ENCODE measurements around the gene NEMP1. TPM values are rescaled to one million over a fixed set of nuclear protein-coding genes. Genes with fewer than 3 reads are reported as not detected.
A peak's percentile ranks its signal among the peaks of the same experiment; 100 is the strongest.

NEMP1 gene
- total and polyA plus RNA-seq, 2 of the 8 experiments (the other 6 are each of a cell fraction or from before 2014, with no cell fraction given): 30.1 to 43.2 TPM

GRCh38 chr12:57087010-57087690 lies 8.6 kb upstream of the NEMP1 start:
- Histone ChIP-seq H3K36me3 (ENCODE audit: control insufficient read depth in 2 of 4, insufficient read depth in 4 of 4, low read length in 3 of 4) (peaks cover 5 to 10% (median 6%) of the 10 kb centered on the region in 4 experiments; a peak in 6 of 8 replicates), H2BK12ac (ENCODE audit: low read depth, low read length) (no peak overlapping the region), H3K23me2 (ENCODE audit: low read depth, low read length) (peaks cover 25% of the 10 kb centered on the region), H4K20me1 (replicated peaks in 1 of 2; ENCODE audit: control insufficient read depth in 1 of 2, insufficient read depth in 2 of 2, low read length in 2 of 2) (peaks cover 2 to 11% of the 10 kb centered on the region in 2 experiments), H4K8ac (ENCODE audit: extremely low read depth, insufficient read depth, low read length) (peak overlapping the region; percentile 91), H3K4me1 (replicated peaks in 1 of 4; ENCODE audit: control insufficient read depth in 3 of 4, insufficient read depth in 4 of 4, low read length in 3 of 4) (peaks cover 0 to 16% (median 10%) of the 10 kb centered on the region in 4 experiments; a peak in 5 of 7 replicates), H3K23ac (ENCODE audit: insufficient read length) (no peak overlapping the region), H2AFZ (ENCODE audit: low read length) (no peak overlapping the region), H2BK20ac (ENCODE audit: low read length) (no peak overlapping the region), H3K79me1 (ENCODE audit: low read depth, low read length) (peaks cover 4% of the 10 kb centered on the region; the same call in 1 of the 2 replicates), H3K79me2 (ENCODE audit: control insufficient read depth in 1 of 2, insufficient read depth in 2 of 2, low read length in 2 of 2) (peaks cover 0 to 18% of the 10 kb centered on the region in 2 experiments; a peak in 1 of 4 replicates), H2AK5ac (ENCODE audit: low read depth, low read length) (no peak overlapping the region), H3K9me3 (ENCODE audit: insufficient read depth in 2 of 2, low read depth in 1 of 2, low read length in 1 of 2) (no peaks in the 10 kb centered on the region), H3K14ac (ENCODE audit: insufficient read length) (no peak overlapping the region), H2BK5ac (ENCODE audit: low read depth, low read length) (peak overlapping the region; percentile 96; the same call in 1 of the 2 replicates), H3K4ac (replicated peaks; ENCODE audit: insufficient read length, low read depth, low read length) (peak overlapping the region; percentile 47), H3K4me3 (ENCODE audit: extremely low read depth in 1 of 4, insufficient read depth in 2 of 4, low read depth in 3 of 4, low read length in 4 of 4) (peak overlapping the region; percentile 57 to 79 (median 72)), H3K4me2 (ENCODE audit: insufficient read depth in 1 of 2, low read depth in 2 of 2, low read length in 2 of 2) (peak overlapping the region; percentile 81 to 89), H3K18ac (ENCODE audit: extremely low read depth, low read length) (peak overlapping the region; percentile 87), H4K5ac (ENCODE audit: insufficient read length, low read depth, low read length) (peak overlapping the region; percentile 81), H3K27ac (ENCODE audit: low read depth, low read length) (peak overlapping the region; percentile 65), H4K91ac (replicated peaks; ENCODE audit: insufficient read length, low read length) (peak overlapping the region; percentile 94), H2BK120ac (replicated peaks; ENCODE audit: low read depth, low read length) (peak overlapping the region; percentile 10), H3K27me3 (replicated peaks in 1 of 4; ENCODE audit: control insufficient read depth in 3 of 4, extremely low read depth in 1 of 4, insufficient read depth in 3 of 4, low read length in 3 of 4) (no peaks in the 10 kb centered on the region), H3K56ac (replicated peaks; ENCODE audit: insufficient read length, low read depth, low read length) (peak overlapping the region; percentile 64), H2BK15ac (ENCODE audit: low read length) (no peak overlapping the region), H3K9ac (replicated peaks in 1 of 4; ENCODE audit: extremely low read depth in 1 of 4, low read depth in 3 of 4, low read length in 3 of 4) (peak overlapping the region in 3 of 4 experiments; percentile 63 to 75 (median 73); a peak in 5 of 7 replicates)
- no peak for FAIRE-seq
- peak in 1 of 2 experiments; percentile 84 for DNase-seq (ENCODE audit: low read depth in 1 of 2, low spot score in 2 of 2)
- WGBS, 2 experiments (ENCODE audit: extremely low coverage in 1 of 2, insufficient coverage in 1 of 2, insufficient read length in 1 of 2, insufficient replicate concordance in 2 of 2, low coverage in 1 of 2, low lambda C conversion rate in 2 of 2, missing lambda C conversion rate in 1 of 2): 3% methylated on average over 24 of the region's 52 CpGs; no CpG with 5 or more reads in 1 of the 2 experiments
- ChIA-PET CTCF (ENCODE audit: partially characterized antibody) (interaction anchor here (0.6 to 14.0 kb wide), 8 partner anchors 15 to 424 kb away, joined by 3 to 325 read pairs (median 3); partner anchors contain the start of genes STAT6 and TAC3), POLR2A (ENCODE audit: partially characterized antibody) (interaction anchor here (0.5 to 16.5 kb wide), 15 partner anchors 8 to 409 kb away, joined by 3 to 352 read pairs (median 4); partner anchors contain the start of genes LRP1, NEMP1, SHMT2 and STAT6)
- TF ChIP-seq SIN3A (conservative IDR thresholded peaks at IDR 0.05 in 1 of 2, IDR thresholded peaks at IDR 0.05 in 1 of 2; ENCODE audit: low read depth in 1 of 2, low read length in 2 of 2): peak in 1 of 2 experiments; percentile 15; a peak in 1 of 4 replicates
- no peak for TF ChIP-seq CBX5 (IDR thresholded peaks at IDR 0.05; ENCODE audit: low read depth, low read length)
- no peak for TF ChIP-seq NANOG (IDR thresholded peaks at IDR 0.05; ENCODE audit: insufficient read depth, low read depth, low read length, poor library complexity, severe bottlenecking)
- no peak for TF ChIP-seq POU5F1 (IDR thresholded peaks at IDR 0.05; ENCODE audit: low read depth, low read length)
- TF ChIP-seq POLR2AphosphoS5 (IDR thresholded peaks at IDR 0.05; ENCODE audit: low read depth, low read length): no peak
- TF ChIP-seq JUND (IDR thresholded peaks at IDR 0.05; ENCODE audit: low read length): no peak
- TF ChIP-seq PHF8 (conservative IDR thresholded peaks at IDR 0.05; ENCODE audit: low read depth, low read length): 0 out of 2 replicates have a peak, but pooled peaks have one; percentile 29
- TF ChIP-seq ATF2 (IDR thresholded peaks at IDR 0.05; ENCODE audit: low read length): no peak
- TF ChIP-seq EZH2 (IDR thresholded peaks at IDR 0.05; ENCODE audit: low read depth, low read length, severe bottlenecking): no peak
